Stimulated activated naive B cell treated with anti-CD40 and anti-IgM and Interleukin-4, amounts not matched to agents 10 μg/mL and 1 μg/mL and 100 μg/mL, for 72 hours (primary cell): ENCODE results near the gene CCDC80.

Experiments
- ATAC-seq, 2 donors: fragments of 150-1000 bp; cut with Tn5 transposase; replicated peaks; 2 replicates each; pipeline ENCODE4 v1.10.0; 2021; ENCODE audit warnings: moderate library complexity in 1 of 2
- DNase-seq: peaks from one replicate; pipeline ENCODE4 v3.0.0; 2021
- H3K27ac Mint-ChIP-seq: one replicate; pipeline ENCODE4 v1.8.0; 2022; ENCODE audit warnings: mild to moderate bottlenecking, mixed read lengths
- H3K27me3 Mint-ChIP-seq, 2 donors: one replicate each; pipeline ENCODE4 v1.8.0; 2022; ENCODE audit warnings: mixed read lengths in 2 of 2
- H3K36me3 Mint-ChIP-seq, 2 donors: one replicate each; pipeline ENCODE4 v1.8.0; 2022; ENCODE audit warnings: mixed read lengths in 2 of 2, mild to moderate bottlenecking in 1 of 2
- H3K4me1 Mint-ChIP-seq, 2 donors: one replicate each; pipeline ENCODE4 v1.8.0; 2022; ENCODE audit warnings: mixed read lengths in 2 of 2, mild to moderate bottlenecking in 1 of 2
- H3K4me3 Mint-ChIP-seq, 2 donors: one replicate each; pipeline ENCODE4 v1.8.0; 2022; ENCODE audit warnings: mild to moderate bottlenecking in 2 of 2, mixed read lengths in 2 of 2, moderate library complexity in 1 of 2
- H3K9me3 Mint-ChIP-seq, 2 donors: one replicate each; pipeline ENCODE4 v1.8.0; 2022; ENCODE audit warnings: mixed read lengths in 2 of 2, mild to moderate bottlenecking in 1 of 2

Gene CCDC80

GRCh38 chr3:112640930-112641801 is at the start of gene CCDC80:
Gene CCDC80 (minus strand): TSS chr3:112641143. CDS start chr3:112639905, 1,238 bp downstream.
- no peak for DNase-seq
- no peak within 1 kb of the TSS for H3K27ac Mint-ChIP-seq

GRCh38 chr3:112689989-112690388 is 49.0 kb upstream of the CCDC80 start:
- Mint-ChIP-seq H3K4me3 (peak overlapping the region in 1 of 2 donors; percentile 33), H3K36me3 (peaks cover 0 to 2% of the 10 kb centered on the region in 2 donors), H3K27ac (no peak overlapping the region), H3K9me3 (no peaks in the 10 kb centered on the region), H3K27me3 (peaks cover 4 to 22% of the 10 kb centered on the region in 2 donors), H3K4me1 (peaks cover 17 to 18% of the 10 kb centered on the region in 2 donors)
- DNase-seq (no peak), ATAC-seq (no peak)

More at GRCh38 chr3:112640930-112641801, at the start of gene CCDC80:
- H3K4me1 Mint-ChIP-seq, result peaks cover 14 to 18% of the 10 kb centered on the region in 2 donors
- H3K9me3 Mint-ChIP-seq, result no peaks in the 10 kb centered on the region
- H3K36me3 Mint-ChIP-seq, result no peaks in the 10 kb centered on the region
- no peak within 1 kb of the TSS for H3K4me3 Mint-ChIP-seq
- peaks cover 0 to 7% of the 10 kb centered on the region in 2 donors for H3K27me3 Mint-ChIP-seq
- ATAC-seq, result peak; percentile 52 to 53

GRCh38 chr3:112689385-112689784 is 48.4 kb upstream of the CCDC80 start:
- peaks cover 17 to 18% of the 10 kb centered on the region in 2 donors for H3K4me1 Mint-ChIP-seq
- H3K36me3 Mint-ChIP-seq, result peaks cover 0 to 2% of the 10 kb centered on the region in 2 donors
- peaks cover 6 to 25% of the 10 kb centered on the region in 2 donors for H3K27me3 Mint-ChIP-seq
- peak; percentile 78 to 89 for ATAC-seq
- H3K4me3 Mint-ChIP-seq, result peak overlapping the region in 1 of 2 donors; percentile 16
- no peaks in the 10 kb centered on the region for H3K9me3 Mint-ChIP-seq
- no peak for DNase-seq
- H3K27ac Mint-ChIP-seq, result no peak overlapping the region

GRCh38 chr3:112688819-112689218 is 47.9 kb upstream of the CCDC80 start:
- Mint-ChIP-seq H3K36me3 (peaks cover 0 to 2% of the 10 kb centered on the region in 2 donors), H3K27ac (no peak overlapping the region), H3K4me3 (no peak overlapping the region), H3K27me3 (peaks cover 8 to 29% of the 10 kb centered on the region in 2 donors), H3K9me3 (no peaks in the 10 kb centered on the region), H3K4me1 (peaks cover 17 to 18% of the 10 kb centered on the region in 2 donors)
- ATAC-seq (no peak), DNase-seq (no peak)

- Mint-ChIP-seq H3K4me3 (no peak overlapping the region), H3K9me3 (no peaks in the 10 kb centered on the region), H3K36me3 (peaks cover 0 to 2% of the 10 kb centered on the region in 2 donors), H3K27ac (no peak overlapping the region), H3K27me3 (peaks cover 8 to 29% of the 10 kb centered on the region in 2 donors), H3K4me1 (peaks cover 12 to 13% of the 10 kb centered on the region in 2 donors)
- ATAC-seq (no peak), DNase-seq (no peak)
These were observed 47.3 kb upstream of the CCDC80 start for GRCh38 chr3:112688085-112688769.

GRCh38 chr3:112687616-112688015 is 46.7 kb upstream of the CCDC80 start:
- peaks cover 8 to 26% of the 10 kb centered on the region in 2 donors for H3K27me3 Mint-ChIP-seq
- ATAC-seq (no peak), DNase-seq (no peak)
- no peak overlapping the region for H3K27ac Mint-ChIP-seq
- peaks cover 0 to 2% of the 10 kb centered on the region in 2 donors for H3K36me3 Mint-ChIP-seq
- H3K4me3 Mint-ChIP-seq, result no peak overlapping the region
- no peaks in the 10 kb centered on the region for H3K9me3 Mint-ChIP-seq
- H3K4me1 Mint-ChIP-seq, result peaks cover 11 to 13% of the 10 kb centered on the region in 2 donors

- Mint-ChIP-seq H3K27ac (no peak overlapping the region), H3K36me3 (peaks cover 0 to 2% of the 10 kb centered on the region in 2 donors), H3K9me3 (no peaks in the 10 kb centered on the region), H3K27me3 (peaks cover 8 to 22% of the 10 kb centered on the region in 2 donors), H3K4me3 (no peak overlapping the region), H3K4me1 (peaks cover 11 to 13% of the 10 kb centered on the region in 2 donors)
- ATAC-seq, result no peak
- DNase-seq, result no peak
These were observed 46.3 kb upstream of the CCDC80 start for GRCh38 chr3:112687211-112687610.

GRCh38 chr3:112685956-112686799 is 45.2 kb upstream of the CCDC80 start:
- no peak for ATAC-seq
- H3K4me3 Mint-ChIP-seq, result no peak overlapping the region
- DNase-seq, result no peak

GRCh38 chr3:112685420-112685819 is 44.5 kb upstream of the CCDC80 start:
- Mint-ChIP-seq H3K4me1 (peaks cover 15 to 21% of the 10 kb centered on the region in 2 donors), H3K9me3 (no peaks in the 10 kb centered on the region), H3K27ac (no peak overlapping the region), H3K4me3 (no peak overlapping the region), H3K36me3 (no peaks in the 10 kb centered on the region), H3K27me3 (peaks cover 8 to 22% of the 10 kb centered on the region in 2 donors)
- DNase-seq, result no peak
- no peak for ATAC-seq

More at GRCh38 chr3:112685956-112686799, 45.2 kb upstream of the CCDC80 start:
- H3K27me3 Mint-ChIP-seq, result peaks cover 8 to 22% of the 10 kb centered on the region in 2 donors
- no peaks in the 10 kb centered on the region for H3K36me3 Mint-ChIP-seq
- peaks cover 15 to 21% of the 10 kb centered on the region in 2 donors for H3K4me1 Mint-ChIP-seq
- H3K27ac Mint-ChIP-seq, result no peak overlapping the region
- no peaks in the 10 kb centered on the region for H3K9me3 Mint-ChIP-seq

- H3K36me3 Mint-ChIP-seq, result no peaks in the 10 kb centered on the region
- H3K27me3 Mint-ChIP-seq, result peaks cover 22% of the 10 kb centered on the region in 2 donors
- no peak for DNase-seq
- H3K27ac Mint-ChIP-seq, result no peak overlapping the region
- no peak for ATAC-seq
- H3K4me3 Mint-ChIP-seq, result no peak overlapping the region
- peaks cover 8 to 18% of the 10 kb centered on the region in 2 donors for H3K4me1 Mint-ChIP-seq
- no peaks in the 10 kb centered on the region for H3K9me3 Mint-ChIP-seq
These were observed 41.4 kb upstream of the CCDC80 start for GRCh38 chr3:112682361-112682760.

- DNase-seq (no peak), ATAC-seq (no peak)
- H3K36me3 Mint-ChIP-seq, result no peaks in the 10 kb centered on the region
- H3K9me3 Mint-ChIP-seq, result no peaks in the 10 kb centered on the region
- H3K27me3 Mint-ChIP-seq, result peaks cover 22% of the 10 kb centered on the region in 2 donors
- H3K27ac Mint-ChIP-seq, result peak overlapping the region; percentile 27
- no peak overlapping the region for H3K4me3 Mint-ChIP-seq
- H3K4me1 Mint-ChIP-seq, result peaks cover 12 to 23% of the 10 kb centered on the region in 2 donors
These were observed 40.9 kb upstream of the CCDC80 start for GRCh38 chr3:112681822-112682325.

- no peaks in the 10 kb centered on the region for H3K9me3 Mint-ChIP-seq
- DNase-seq, result peak; percentile 92
- H3K4me1 Mint-ChIP-seq, result peaks cover 25 to 35% of the 10 kb centered on the region in 2 donors
- H3K27ac Mint-ChIP-seq, result no peak overlapping the region
- no peaks in the 10 kb centered on the region for H3K36me3 Mint-ChIP-seq
- H3K4me3 Mint-ChIP-seq, result peak overlapping the region; percentile 47
- peaks cover 19 to 31% of the 10 kb centered on the region in 2 donors for H3K27me3 Mint-ChIP-seq
- ATAC-seq, result peak; percentile 100
These were observed 35.8 kb upstream of the CCDC80 start for GRCh38 chr3:112676659-112677234.

- peak overlapping the region; percentile 47 for H3K4me3 Mint-ChIP-seq
- peaks cover 19 to 31% of the 10 kb centered on the region in 2 donors for H3K27me3 Mint-ChIP-seq
- DNase-seq (no peak), ATAC-seq (no peak)
- no peak overlapping the region for H3K27ac Mint-ChIP-seq
- H3K36me3 Mint-ChIP-seq, result no peaks in the 10 kb centered on the region
- peaks cover 23 to 32% of the 10 kb centered on the region in 2 donors for H3K4me1 Mint-ChIP-seq
- H3K9me3 Mint-ChIP-seq, result no peaks in the 10 kb centered on the region
These were observed 35.1 kb upstream of the CCDC80 start for GRCh38 chr3:112675943-112676535.
